GM19193 (cell line): ENCODE results near the gene GTF3C4.

Experiments
- POLR2A ChIP-seq: IDR thresholded peaks from 4 replicates; pipeline ENCODE4 v1.6.1; 2011; ENCODE audit not compliant: insufficient read depth, insufficient read length; ENCODE audit errors: extremely low read depth

Gene GTF3C4

DNA sequence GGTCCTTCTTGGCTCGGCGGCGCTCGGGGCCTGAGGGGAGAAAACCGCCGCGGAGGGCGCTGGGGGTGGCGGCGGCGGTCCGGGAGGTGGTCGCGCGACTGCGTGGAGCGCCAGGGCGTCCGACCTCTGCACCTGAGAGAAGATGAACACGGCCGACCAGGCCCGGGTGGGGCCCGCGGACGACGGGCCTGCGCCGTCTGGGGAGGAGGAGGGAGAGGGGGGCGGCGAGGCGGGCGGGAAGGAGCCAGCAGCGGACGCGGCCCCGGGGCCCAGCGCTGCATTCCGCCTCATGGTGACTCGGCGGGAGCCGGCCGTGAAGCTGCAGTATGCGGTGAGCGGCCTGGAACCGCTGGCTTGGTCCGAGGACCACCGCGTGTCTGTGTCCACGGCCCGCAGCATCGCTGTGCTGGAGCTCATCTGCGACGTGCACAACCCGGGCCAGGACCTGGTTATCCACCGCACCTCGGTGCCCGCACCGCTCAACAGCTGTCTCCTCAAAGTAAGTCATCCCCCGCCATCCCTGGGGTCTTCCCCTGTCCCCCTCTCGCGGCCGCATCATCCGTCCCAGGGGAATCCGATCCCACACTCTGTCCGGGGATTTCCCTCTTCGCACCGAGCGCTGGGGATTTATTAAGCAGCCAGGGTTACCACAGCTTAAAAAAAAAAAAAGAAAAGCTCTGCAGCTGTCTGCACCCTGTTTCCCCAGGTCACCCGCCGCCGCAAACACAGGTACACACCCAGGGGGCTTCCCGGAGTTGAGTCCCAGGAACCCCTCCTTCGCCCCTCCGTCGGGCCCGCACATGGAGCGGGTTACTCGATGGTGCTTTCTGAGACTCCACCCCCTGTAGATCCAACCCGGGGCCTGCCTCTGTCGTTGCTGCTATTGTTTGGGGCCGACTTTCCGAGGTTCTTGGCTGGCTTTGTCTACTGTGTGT lies at the start of gene GTF3C4:
Gene GTF3C4, plus strand, starts transcription at position 8 of the 935 bp plus-strand sequence. Its CDS starts 135 bp downstream, at position 143.
- TF ChIP-seq POLR2A = peak; percentile 41

- no peak for TF ChIP-seq POLR2A
Observed at GRCh38 chr9:132622159-132622558, 48.1 kb upstream of the GTF3C4 start.

DNA sequence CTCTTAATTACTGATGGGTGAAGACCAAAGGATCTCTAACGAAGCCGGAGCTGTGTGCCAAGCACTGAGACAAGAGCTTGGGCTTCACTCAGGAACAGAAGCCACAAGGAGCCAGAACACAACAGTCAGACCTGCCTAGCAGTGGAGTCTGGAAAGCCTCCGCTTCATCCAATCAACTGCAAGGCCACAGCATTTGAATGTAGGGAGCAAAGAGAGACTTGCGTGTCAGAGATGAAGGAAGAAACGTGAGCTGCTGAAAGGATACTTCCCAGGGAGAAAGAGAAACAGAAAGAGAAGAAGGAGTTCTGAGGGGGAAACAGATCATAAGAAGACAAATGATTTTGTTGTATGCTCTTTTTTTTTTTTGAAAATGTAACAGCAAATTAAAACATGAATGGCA lies 44.0 kb upstream of the GTF3C4 start:
- no peak for TF ChIP-seq POLR2A

DNA sequence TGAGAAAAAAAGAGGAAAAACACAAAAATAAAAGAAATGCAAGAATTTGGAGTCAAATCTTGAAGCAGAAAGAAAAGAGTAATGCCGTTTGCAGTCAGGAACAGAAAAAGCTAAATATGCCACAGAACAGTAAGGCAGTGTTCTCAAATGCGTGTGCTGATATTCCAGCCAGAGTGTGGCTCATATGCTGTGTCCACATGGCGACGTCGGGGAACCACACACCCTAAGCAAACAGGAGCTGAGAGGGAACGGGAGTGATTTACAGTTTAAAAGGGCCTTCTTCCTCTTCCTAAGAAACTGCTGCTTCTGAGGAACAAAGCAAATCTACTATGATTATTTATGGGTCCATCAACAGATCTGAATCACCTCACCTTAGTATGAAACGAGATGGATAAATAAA lies 43.2 kb upstream of the GTF3C4 start:
- TF ChIP-seq POLR2A = no peak

- TF ChIP-seq POLR2A = no peak
Observed at GRCh38 chr9:132627594-132627993, 42.7 kb upstream of the GTF3C4 start.

DNA sequence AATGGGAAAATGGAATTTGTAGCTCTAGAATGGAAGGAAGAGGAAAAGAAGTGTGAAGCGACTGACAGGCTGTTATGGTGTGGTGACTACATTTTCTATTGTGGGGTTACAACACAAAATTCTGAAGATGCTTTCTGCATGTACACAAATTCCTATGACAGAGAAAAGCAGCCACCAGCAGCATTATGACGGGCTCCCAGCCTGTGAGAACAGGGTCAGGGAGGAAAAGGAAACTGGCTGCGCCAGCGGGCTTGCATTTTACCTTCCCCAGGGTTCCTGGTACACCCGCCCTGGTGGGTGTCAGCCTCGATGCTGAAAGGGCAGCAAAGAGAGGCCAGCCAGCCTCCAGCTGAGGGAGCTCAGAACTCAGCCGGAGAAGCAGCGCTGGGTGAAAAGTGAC lies 41.5 kb upstream of the GTF3C4 start:
- TF ChIP-seq POLR2A = no peak

- no peak for TF ChIP-seq POLR2A
Observed at GRCh38 chr9:132630116-132630515, 40.1 kb upstream of the GTF3C4 start.

DNA sequence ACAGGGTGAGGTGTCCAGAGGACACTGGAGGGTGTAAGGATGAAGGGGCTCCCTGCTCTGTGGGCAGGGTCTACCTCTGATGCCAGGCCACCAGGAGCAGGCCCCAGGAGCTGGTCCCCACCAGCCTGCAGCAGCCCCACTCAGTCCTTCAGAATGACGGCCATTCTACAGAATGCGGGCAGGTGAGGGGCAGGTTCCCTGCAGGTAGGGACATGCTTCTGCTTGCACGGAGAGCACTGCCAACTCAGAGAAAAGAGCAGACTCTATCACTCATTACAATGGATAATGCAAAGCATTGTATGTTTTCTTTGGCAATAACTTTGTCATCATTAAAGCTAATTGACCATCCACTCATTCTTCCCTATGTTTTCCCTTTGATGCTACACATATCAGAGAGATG lies 39.5 kb upstream of the GTF3C4 start:
- no peak for TF ChIP-seq POLR2A

- TF ChIP-seq POLR2A = no peak
Observed at GRCh38 chr9:132631280-132631679, 39.0 kb upstream of the GTF3C4 start.

DNA sequence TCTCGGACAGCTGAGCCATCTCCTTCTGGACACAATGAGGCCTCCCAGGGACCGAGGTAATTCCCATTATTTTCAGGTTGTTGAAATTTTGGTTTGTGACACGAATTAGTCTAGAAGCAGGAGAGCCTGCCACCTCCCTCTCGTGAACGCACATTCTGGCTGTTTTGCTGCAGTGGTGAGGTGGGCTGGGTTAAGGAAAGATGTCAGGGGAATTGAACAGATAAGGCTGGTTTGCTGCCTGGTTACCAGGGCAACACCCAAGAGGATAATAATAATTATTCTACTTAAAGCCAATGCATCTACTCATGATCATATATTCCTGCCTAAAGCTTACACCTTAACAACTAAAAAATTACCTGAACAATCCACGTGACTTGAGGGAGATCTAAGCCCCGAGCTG lies 38.6 kb upstream of the GTF3C4 start:
- no peak for TF ChIP-seq POLR2A

DNA sequence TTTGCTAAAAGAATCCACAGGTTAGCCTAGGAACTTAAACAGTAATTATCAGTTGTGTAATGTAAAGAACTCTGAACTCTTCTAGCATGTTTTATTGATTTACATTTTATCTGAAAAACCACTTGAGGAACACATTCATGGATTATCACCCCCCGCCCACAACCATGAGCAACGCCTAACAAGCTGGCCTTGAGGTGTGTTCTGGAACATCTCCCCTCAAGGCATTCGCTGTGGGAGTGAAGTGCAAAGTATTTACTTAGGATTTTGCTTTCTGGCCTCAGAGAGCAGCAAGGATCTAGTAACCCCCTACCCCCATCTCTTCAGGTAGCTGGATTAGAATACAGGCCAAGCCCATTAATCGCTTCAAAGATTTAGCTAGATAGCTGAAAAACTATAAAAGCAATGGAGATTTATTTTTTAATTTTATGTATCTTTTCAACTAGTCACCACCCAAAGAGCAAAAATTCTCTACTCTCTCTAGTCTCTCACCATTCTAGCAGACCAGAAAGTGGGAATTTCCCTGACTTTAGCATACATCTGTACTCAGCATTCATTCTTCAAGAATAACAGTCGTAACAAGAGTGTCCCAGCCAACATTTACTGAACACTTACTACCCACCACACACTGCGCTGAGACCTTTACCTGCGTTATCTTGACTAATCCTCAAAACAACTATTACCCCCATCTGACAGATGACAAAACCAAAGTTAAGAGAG lies 37.7 kb upstream of the GTF3C4 start:
- TF ChIP-seq POLR2A = no peak

DNA sequence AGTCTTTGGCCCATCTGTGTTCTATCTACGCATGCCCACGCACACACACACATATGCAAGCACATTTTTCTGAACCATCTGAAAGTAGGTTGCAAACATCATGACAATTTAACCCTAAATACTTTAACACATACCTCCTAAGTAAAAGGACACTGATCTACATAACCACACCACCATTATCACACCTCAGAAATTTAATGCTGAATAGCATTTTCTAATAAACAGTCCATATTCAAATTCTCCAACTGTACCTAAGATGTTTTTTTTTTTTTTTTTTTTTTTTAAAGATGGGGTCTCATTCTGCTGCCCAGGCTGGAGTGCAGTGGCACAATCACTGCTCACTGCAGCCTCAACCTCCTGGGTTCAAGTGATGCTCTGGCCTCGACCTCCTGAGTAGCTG lies 35.9 kb upstream of the GTF3C4 start:
- TF ChIP-seq POLR2A = no peak

DNA sequence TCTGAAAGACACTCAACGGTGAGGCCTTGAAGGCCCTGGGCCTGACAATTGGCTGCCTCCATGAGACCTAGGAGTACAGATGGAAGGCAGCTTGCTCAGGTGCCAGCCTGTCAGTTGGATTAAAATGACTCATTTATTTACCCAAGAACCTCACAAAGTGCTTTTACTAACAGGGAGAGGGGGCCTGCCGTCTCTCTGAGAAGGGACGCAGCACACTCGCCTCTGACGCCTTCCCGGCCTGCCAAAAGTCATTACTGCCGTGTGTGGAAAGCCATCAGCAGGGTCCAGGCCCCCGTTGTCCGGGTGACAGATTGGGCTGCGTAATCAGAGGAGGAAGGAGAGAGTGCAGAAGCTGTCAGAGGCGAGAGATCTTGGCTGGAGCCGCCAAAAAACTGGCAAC lies 32.9 kb upstream of the GTF3C4 start:
- TF ChIP-seq POLR2A = no peak

DNA sequence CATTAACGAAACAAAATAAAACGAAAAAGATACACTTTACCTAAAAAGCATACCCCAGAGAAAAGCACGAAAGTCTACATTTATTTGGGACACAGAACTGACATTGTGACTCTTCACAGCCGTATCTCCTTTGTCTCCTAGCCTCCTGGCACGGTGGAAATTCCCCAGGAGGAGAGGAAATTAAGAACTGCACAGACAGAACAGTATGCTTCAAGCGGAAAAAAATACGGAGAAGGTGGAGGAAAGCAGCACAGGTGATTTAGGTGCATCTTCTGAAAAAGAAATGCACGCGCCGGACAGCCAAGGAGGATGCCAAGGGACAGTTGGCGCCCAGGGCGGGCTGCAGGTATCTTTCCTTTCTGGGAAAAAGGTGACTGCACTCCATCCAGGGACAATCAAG lies 32.5 kb upstream of the GTF3C4 start:
- no peak for TF ChIP-seq POLR2A

- no peak for TF ChIP-seq POLR2A
Observed at GRCh38 chr9:132638240-132638639, 32.0 kb upstream of the GTF3C4 start.

GRCh38 chr9:132639322-132639721 lies 30.9 kb upstream of the GTF3C4 start:
- no peak for TF ChIP-seq POLR2A
